Calu3 (cell line): ENCODE measurements around the gene XRCC3. TPM values are rescaled to one million over a fixed set of nuclear protein-coding genes. Genes with fewer than 3 reads are reported as not detected.

Experiments used
- BruUV-seq: library from RNA; stranded (reverse); fragments of 400-500 nt; replicated peaks from 2 replicates; lab custom pipeline; 2021; lab: Mats Ljungman, UMichigan
- CTCF ChIA-PET: fragments of 300-600 bp; sonication (Branson Sonifier 250); formaldehyde crosslinking; loops from one replicate; lab custom pipeline; 2022; ENCODE audit warnings: antibody characterized with exemption; lab: Charles Lee
- DNase-seq: peaks from one replicate; pipeline ENCODE4 v3.0.0; 2022
- H3K27ac Mint-ChIP-seq: one replicate; pipeline ENCODE4 v1.8.0; 2022; ENCODE audit warnings: mixed read lengths; ENCODE audit not compliant: unreplicated experiment
- H3K27me3 Mint-ChIP-seq: one replicate; pipeline ENCODE4 v1.8.0; 2022; ENCODE audit warnings: mixed read lengths; ENCODE audit not compliant: unreplicated experiment
- H3K36me3 Mint-ChIP-seq: one replicate; pipeline ENCODE4 v1.8.0; 2022; ENCODE audit warnings: mild to moderate bottlenecking, moderate library complexity, mixed read lengths; ENCODE audit not compliant: insufficient read depth, unreplicated experiment
- H3K4me1 Mint-ChIP-seq: one replicate; pipeline ENCODE4 v1.8.0; 2022; ENCODE audit warnings: mild to moderate bottlenecking, low read depth, mixed read lengths; ENCODE audit not compliant: unreplicated experiment
- H3K4me3 Mint-ChIP-seq: one replicate; pipeline ENCODE4 v1.8.0; 2022; ENCODE audit warnings: mild to moderate bottlenecking, low read depth, moderate library complexity, mixed read lengths; ENCODE audit not compliant: unreplicated experiment
- H3K9me3 Mint-ChIP-seq: one replicate; pipeline ENCODE4 v1.8.0; 2022; ENCODE audit warnings: low read depth, mixed read lengths; ENCODE audit not compliant: unreplicated experiment
- intact Hi-C: fragments of 100-400 bp; cut with micrococcal nuclease; formaldehyde crosslinking; loops from one replicate; pipeline ENCODE4 v1.10.0; 2022; ENCODE audit not compliant: unreplicated experiment
- total RNA-seq: library from RNA; stranded (reverse); gene quantifications from 2 replicates; pipeline ENCODE4 v1.2.3, GENCODE V29; 2022
- TF ChIP-seq, protein P1 (sequence below): fragments of 200-600 bp; IDR thresholded peaks from one replicate; pipeline ENCODE4 v1.8.0; 2022; ENCODE audit warnings: antibody characterized with exemption; ENCODE audit not compliant: unreplicated experiment

XRCC3 gene
- total RNA-seq, 1 experiment from 2014 or later: 48.6 TPM

DNA sequence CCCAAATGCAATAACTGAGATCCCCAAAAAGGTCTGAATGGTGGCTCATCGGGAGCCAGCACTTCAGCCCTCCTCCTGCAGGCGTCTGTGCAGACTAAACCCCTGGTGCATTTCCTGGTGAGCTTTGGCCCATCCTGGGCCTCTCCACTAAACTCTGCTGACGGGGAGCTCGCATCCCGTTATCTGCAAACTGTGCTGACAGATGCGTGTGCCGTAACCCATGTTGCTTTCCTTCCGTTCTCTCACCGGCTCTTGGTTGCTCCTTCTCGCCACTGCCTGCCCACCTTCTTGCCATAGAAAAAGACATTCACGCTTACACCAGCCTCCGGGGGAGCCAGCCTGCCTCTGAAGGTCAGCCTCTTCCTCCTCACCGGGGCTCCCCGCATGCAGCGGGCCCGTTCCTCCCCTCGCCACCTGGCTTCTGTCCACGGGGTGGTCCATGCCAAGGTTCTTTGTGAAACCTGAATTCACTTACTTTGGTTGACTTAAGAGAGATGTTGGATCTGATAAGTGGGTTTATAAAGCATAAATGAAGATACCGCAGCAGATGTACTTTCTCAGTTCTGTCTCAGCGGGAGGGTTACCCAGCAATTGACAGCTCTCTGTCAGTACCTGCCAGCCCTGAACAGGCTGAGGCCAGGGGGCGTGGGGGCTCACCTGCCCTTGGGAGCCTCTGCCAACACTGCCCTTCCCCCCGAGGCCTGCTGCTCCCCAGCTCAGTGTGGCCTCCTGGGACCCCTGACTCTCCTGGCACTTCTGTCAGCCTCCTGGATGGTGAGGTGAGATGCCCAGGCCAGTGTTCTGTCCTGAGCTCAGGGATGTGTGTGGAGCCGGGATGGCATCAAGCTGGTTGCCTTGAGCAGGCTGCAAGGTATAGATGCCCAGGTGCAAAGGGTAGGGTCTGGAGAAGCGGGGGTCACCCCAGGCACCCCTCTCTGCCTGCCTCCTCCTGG, 14.5 kb upstream of the XRCC3 start:
- peaks cover 38% of the 10 kb centered on the region for H3K36me3 Mint-ChIP-seq
- BruUV-seq: no TSS peak
- no peak overlapping the region for H3K27ac Mint-ChIP-seq
- no peaks in the 10 kb centered on the region for H3K4me1 Mint-ChIP-seq
- CTCF ChIA-PET: no interaction called here
- H3K27me3 Mint-ChIP-seq: no peaks in the 10 kb centered on the region
- intact Hi-C loops: no loop called here
- H3K4me3 Mint-ChIP-seq: no peak overlapping the region
- H3K9me3 Mint-ChIP-seq: no peaks in the 10 kb centered on the region
- no peak for DNase-seq
- TF ChIP-seq, protein P1, sequence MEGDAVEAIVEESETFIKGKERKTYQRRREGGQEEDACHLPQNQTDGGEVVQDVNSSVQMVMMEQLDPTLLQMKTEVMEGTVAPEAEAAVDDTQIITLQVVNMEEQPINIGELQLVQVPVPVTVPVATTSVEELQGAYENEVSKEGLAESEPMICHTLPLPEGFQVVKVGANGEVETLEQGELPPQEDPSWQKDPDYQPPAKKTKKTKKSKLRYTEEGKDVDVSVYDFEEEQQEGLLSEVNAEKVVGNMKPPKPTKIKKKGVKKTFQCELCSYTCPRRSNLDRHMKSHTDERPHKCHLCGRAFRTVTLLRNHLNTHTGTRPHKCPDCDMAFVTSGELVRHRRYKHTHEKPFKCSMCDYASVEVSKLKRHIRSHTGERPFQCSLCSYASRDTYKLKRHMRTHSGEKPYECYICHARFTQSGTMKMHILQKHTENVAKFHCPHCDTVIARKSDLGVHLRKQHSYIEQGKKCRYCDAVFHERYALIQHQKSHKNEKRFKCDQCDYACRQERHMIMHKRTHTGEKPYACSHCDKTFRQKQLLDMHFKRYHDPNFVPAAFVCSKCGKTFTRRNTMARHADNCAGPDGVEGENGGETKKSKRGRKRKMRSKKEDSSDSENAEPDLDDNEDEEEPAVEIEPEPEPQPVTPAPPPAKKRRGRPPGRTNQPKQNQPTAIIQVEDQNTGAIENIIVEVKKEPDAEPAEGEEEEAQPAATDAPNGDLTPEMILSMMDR: no peak

DNA sequence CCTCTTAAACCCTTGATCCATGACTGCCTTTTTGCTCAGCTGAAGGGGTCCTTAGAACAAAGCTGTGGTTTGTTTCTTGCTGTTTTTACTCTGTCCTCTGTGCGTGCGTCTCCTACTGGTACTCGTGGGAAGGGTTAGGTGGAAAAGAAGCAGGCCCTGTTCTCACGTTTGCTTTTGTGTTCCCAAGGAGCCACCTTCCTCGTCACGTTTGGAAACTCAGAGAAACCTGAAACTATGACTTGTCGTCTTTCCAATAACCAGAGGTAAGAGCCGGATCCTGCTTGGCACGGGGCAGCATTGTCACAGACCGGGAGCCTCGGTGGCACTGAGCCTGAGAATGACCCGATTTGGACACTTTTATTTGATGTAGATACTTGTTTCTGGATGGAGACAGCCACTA, 13.5 kb upstream of the XRCC3 start:
- Mint-ChIP-seq H3K27me3 (no peaks in the 10 kb centered on the region), H3K36me3 (peaks cover 28% of the 10 kb centered on the region), H3K4me1 (no peaks in the 10 kb centered on the region), H3K4me3 (no peak overlapping the region), H3K27ac (no peak overlapping the region), H3K9me3 (no peaks in the 10 kb centered on the region)
- DNase-seq: no peak
- intact Hi-C loops: no loop called here
- CTCF ChIA-PET: interaction anchor here (0.6 kb wide), 1 partner anchor 1076 kb away, joined by 4 read pairs; no protein-coding TSS in a partner anchor
- TF ChIP-seq, protein P1: no peak
- BruUV-seq: no TSS peak

DNA sequence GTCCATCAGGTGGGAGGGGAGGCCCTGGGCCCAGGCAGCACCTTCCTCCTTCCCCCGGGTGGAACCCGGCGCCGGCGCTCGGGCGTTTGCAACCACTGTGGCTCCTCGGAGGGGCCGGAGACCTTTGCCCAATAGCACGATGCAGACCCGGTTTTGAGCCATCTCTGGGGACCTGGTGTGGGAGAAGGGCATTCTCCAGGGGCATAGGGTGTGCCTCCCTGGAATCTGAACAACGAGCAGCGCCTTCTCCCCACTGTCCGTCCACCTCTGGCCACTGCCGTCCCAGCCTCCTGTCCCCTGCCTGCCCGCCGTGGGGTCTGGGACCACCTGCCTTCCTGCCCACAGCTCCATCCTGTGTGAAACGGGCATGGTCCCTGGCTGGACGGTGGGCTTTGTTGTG, 12.9 kb upstream of the XRCC3 start:
- Mint-ChIP-seq H3K9me3 (no peaks in the 10 kb centered on the region), H3K4me3 (no peak overlapping the region), H3K4me1 (no peaks in the 10 kb centered on the region), H3K27me3 (no peaks in the 10 kb centered on the region), H3K27ac (no peak overlapping the region), H3K36me3 (peaks cover 28% of the 10 kb centered on the region)
- DNase-seq: no peak
- intact Hi-C loops: no loop called here
- CTCF ChIA-PET: no interaction called here
- no TSS peak for BruUV-seq
- TF ChIP-seq, protein P1: no peak

DNA sequence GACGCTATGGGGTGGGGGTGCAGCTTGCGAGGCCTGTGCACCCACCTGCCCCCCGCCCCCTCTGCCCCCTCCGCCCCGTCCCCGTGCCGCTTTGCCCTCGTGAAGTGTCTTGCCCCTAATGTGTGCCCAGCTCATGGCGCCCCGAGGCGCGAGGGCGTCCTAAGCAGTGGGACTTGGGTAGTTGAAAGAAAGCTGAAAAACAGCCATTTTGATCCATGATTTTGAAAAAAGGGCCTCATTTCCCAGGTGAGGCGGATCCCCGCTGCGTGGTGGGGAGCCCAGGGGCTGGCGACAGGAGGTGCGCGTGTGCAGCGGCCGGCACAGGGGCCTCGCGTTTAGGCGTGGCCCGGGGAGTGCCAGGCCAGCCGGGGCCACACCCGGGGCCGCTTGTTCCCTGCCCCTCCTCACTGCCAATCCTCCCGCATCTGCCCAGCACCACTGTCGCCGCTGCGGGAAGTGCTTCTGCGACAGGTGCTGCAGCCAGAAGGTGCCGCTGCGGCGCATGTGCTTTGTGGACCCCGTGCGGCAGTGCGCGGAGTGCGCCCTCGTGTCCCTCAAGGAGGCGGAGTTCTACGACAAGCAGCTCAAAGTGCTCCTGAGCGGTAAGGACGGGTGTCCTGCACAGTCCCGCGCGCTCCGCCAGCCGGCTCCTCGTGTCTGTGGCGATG, 12.2 kb upstream of the XRCC3 start:
- H3K36me3 Mint-ChIP-seq: peaks cover 25% of the 10 kb centered on the region
- TF ChIP-seq, protein P1: no peak
- BruUV-seq: no TSS peak
- CTCF ChIA-PET: interaction anchor here (0.6 kb wide), 2 partner anchors 128 to 187 kb away, joined by 3 to 4 read pairs; no protein-coding TSS in a partner anchor
- H3K27me3 Mint-ChIP-seq: no peaks in the 10 kb centered on the region
- H3K27ac Mint-ChIP-seq: no peak overlapping the region
- no peak for DNase-seq
- intact Hi-C loops: no loop called here
- H3K9me3 Mint-ChIP-seq: no peaks in the 10 kb centered on the region
- no peak overlapping the region for H3K4me3 Mint-ChIP-seq
- H3K4me1 Mint-ChIP-seq: no peaks in the 10 kb centered on the region
